Fibroblast of lung (primary cell): ENCODE data around the gene HIP1R.
"Not testable (repeated sequence)": the region's sequence is repeated elsewhere in the genome, so short reads cannot be mapped to it uniquely, and the experiment has no call there.

Experiments used
- CTCF ChIP-seq, 2 donors: IDR thresholded peaks in 1 of 2; conservative IDR thresholded peaks in 1 of 2; 1 replicate in 1 of 2; 2 replicates in 1 of 2; pipeline ENCODE4 v1.5.1; 2011 to 2012; ENCODE audit warnings: low read length in 2 of 2, control low read depth in 1 of 2, inconsistent platforms in 1 of 2, low read depth in 1 of 2, mild to moderate bottlenecking in 1 of 2
- EZH2 ChIP-seq: IDR thresholded peaks from 2 replicates; pipeline ENCODE4 v1.5.1; 2012; ENCODE audit warnings: low read length, control low read depth, mild to moderate bottlenecking; ENCODE audit errors: missing control alignments

- not testable (repeated sequence) for TF ChIP-seq CTCF (conservative IDR thresholded peaks at IDR 0.05 in 1 of 2, IDR thresholded peaks at IDR 0.05 in 1 of 2; ENCODE audit: low read depth in 1 of 2, low read length in 2 of 2); EZH2
Measured at GRCh38 chr12:122876281-122876680, 41.0 kb downstream of the HIP1R start.
